Activated naive CD4-positive, alpha-beta T cell treated with anti-CD3 and anti-CD28 coated beads for 36 hours (primary cell): ENCODE data around the gene AKAIN1. TPM values are rescaled to one million over a fixed set of nuclear protein-coding genes. Genes with fewer than 3 reads are reported as not detected.

Experiments used
- CTCF ChIA-PET: fragments of 350-600 bp; sonication (Branson Sonifier 250); formaldehyde crosslinking; loops from one replicate; lab custom pipeline; 2021; ENCODE audit warnings: antibody characterized with exemption; lab: Charles Lee
- DNase-seq: peaks from one replicate; pipeline ENCODE4 v3.0.0-alpha.2; 2020
- H3K27ac Mint-ChIP-seq: one replicate; pipeline ENCODE4 v1.8.0; 2021; ENCODE audit warnings: mild to moderate bottlenecking, mixed read lengths
- H3K27me3 Mint-ChIP-seq: one replicate; pipeline ENCODE4 v1.8.0; 2021; ENCODE audit warnings: low read depth, mixed read lengths
- H3K36me3 Mint-ChIP-seq: one replicate; pipeline ENCODE4 v1.8.0; 2021; ENCODE audit warnings: low read depth, mixed read lengths
- H3K4me1 Mint-ChIP-seq: one replicate; pipeline ENCODE4 v1.8.0; 2021; ENCODE audit warnings: low read depth, mixed read lengths
- H3K4me3 Mint-ChIP-seq: one replicate; pipeline ENCODE4 v1.8.0; 2021; ENCODE audit warnings: mild to moderate bottlenecking, moderate library complexity, mixed read lengths
- H3K9me3 Mint-ChIP-seq: one replicate; pipeline ENCODE4 v1.8.0; 2021; ENCODE audit warnings: mixed read lengths
- intact Hi-C: fragments of 100-400 bp; cut with micrococcal nuclease; formaldehyde crosslinking; loops from one replicate; pipeline ENCODE4 v1.15.1; 2023
- total RNA-seq, 2 experiments: library from RNA; stranded (reverse); gene quantifications; one replicate each; pipeline ENCODE4 v1.2.3, GENCODE V29; 2021

Gene AKAIN1, protein sequence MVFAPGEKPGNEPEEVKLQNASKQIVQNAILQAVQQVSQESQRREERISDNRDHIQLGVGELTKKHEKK
- total RNA-seq = not detected

DNA sequence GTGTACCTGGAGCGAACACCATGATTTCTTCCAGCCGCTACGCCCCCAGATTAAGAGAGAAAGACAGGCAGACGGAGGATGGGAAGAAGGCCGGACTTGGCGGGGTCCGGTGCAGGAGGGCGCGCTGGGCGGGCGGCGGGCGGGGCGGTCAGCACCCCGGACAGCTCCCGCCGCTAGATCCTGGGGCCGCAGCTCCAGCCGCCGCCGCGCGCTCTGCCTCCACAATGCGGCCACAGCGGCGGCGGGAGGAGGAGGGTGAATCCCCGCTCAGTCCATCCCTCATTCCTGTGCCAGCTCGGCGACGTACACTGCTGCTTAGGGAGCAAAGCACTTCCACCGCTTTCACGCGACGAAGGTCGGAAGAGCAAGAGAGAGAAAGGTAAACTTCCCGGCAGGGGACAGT lies at the start of gene AKAIN1:
Gene AKAIN1, minus strand, starts transcription at position 226 of the 403 bp plus-strand sequence. Its CDS starts 204 bp downstream, at position 22.
- intact Hi-C loops = loop anchor here (1.0 to 2.0 kb wide), 3 partner anchors 18 to 88 kb away; no protein-coding TSS in a partner anchor
- CTCF ChIA-PET = interaction anchor here (0.9 kb wide), 1 partner anchor 103 kb away, joined by 3 read pairs; no protein-coding TSS in a partner anchor
- H3K27ac Mint-ChIP-seq = no peak within 1 kb of the TSS
- H3K4me3 Mint-ChIP-seq = peak within 1 kb of the TSS; percentile 72
- H3K36me3 Mint-ChIP-seq = no peaks in the 10 kb centered on the region
- H3K4me1 Mint-ChIP-seq = peaks cover 20% of the 10 kb centered on the region
- DNase-seq = peak; percentile 30
- H3K27me3 Mint-ChIP-seq = peaks cover 58% of the 10 kb centered on the region
- no peaks in the 10 kb centered on the region for H3K9me3 Mint-ChIP-seq

DNA sequence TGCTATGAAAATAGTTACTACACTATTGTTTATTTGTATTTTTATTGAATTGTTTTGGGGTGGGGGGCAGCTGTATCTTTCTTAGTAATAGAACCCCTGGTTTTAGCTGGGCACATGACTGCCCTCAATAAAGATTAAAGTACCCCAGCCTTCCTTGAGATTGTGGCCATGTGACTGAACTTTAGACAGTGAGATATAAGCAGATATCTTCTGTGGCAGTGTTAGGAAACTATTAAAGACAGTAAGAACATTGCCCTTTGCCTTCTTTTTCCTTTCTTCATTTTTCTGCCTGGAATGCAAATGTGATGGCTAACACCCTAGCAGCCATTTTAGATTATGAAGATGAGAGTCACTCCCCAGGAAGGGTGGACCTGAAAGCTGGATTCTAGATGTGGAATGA lies 47.9 kb upstream of the AKAIN1 start:
- no peak overlapping the region for H3K4me3 Mint-ChIP-seq
- no peak overlapping the region for H3K27ac Mint-ChIP-seq
- no peaks in the 10 kb centered on the region for H3K27me3 Mint-ChIP-seq
- H3K4me1 Mint-ChIP-seq = peaks cover 20% of the 10 kb centered on the region
- CTCF ChIA-PET = interaction anchor here (1.4 kb wide), 1 partner anchor 172 kb away, joined by 3 read pairs; no protein-coding TSS in a partner anchor
- H3K9me3 Mint-ChIP-seq = peaks cover 11% of the 10 kb centered on the region
- intact Hi-C loops = no loop called here
- peaks cover 48% of the 10 kb centered on the region for H3K36me3 Mint-ChIP-seq
- DNase-seq = no peak

DNA sequence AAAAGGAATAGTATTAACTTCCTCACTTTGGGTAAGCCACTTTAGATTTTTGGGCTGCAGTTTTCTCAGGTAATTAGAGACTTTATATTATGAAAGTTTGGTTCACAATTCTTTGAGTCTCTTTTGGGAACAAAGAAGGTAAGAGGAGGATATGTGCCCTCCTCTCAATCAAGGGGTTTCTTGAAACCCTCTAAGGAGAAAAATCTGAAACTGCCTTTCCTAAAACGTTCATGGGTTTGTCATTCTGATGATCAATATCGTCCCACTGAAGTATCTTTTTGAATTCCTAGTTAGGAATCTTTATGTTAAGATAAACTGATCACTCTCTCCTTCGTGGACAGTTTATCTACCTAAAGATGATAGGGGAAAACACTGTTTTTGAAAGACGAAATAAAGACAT lies 42.4 kb upstream of the AKAIN1 start:
- Mint-ChIP-seq H3K36me3 (peaks cover 53% of the 10 kb centered on the region), H3K4me3 (peak overlapping the region; percentile 62), H3K27me3 (no peaks in the 10 kb centered on the region), H3K9me3 (peaks cover 8% of the 10 kb centered on the region), H3K4me1 (peaks cover 41% of the 10 kb centered on the region), H3K27ac (no peak overlapping the region)
- CTCF ChIA-PET = interaction anchor here (0.6 kb wide), 1 partner anchor 33 kb away, joined by 3 read pairs; no protein-coding TSS in a partner anchor
- no peak for DNase-seq
- intact Hi-C loops = loop anchor here (5.0 kb wide), 1 partner anchor 1977 kb away; the partner anchor contains the start of gene MYL12B

DNA sequence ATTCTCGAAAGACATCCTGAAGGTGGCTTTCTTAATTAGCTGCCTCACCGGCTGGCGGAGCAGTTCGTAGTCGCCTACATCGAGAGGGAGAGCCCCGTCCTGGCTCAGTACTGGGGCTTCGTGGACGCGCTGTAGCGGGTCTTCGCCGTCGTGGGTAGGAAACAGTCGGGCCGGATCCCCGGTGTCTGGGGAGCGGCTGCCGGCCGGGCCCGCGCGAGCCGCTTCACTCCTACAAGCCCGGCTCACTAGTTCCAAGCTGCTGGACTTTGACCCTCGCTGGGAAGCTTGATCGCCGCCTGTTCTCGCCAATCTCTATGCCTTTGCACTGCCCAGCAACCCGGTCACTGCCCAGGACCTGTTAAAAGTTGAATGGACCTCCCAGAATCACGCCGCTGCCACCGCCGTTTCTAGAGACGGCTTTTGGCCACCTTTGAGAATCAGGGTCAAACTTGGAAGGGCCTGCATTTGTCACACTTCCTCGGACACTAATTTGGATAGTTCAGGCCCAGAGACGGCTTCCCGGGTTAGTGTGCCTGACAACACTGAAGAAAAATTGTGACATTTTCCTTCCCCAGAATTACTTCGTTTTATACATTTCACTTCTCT lies 41.4 kb upstream of the AKAIN1 start:
- Mint-ChIP-seq H3K27ac (peak overlapping the region; percentile 94), H3K36me3 (peaks cover 46% of the 10 kb centered on the region), H3K27me3 (no peaks in the 10 kb centered on the region), H3K4me1 (peaks cover 43% of the 10 kb centered on the region), H3K9me3 (peaks cover 3% of the 10 kb centered on the region), H3K4me3 (peak overlapping the region; percentile 80)
- CTCF ChIA-PET = interaction anchor here (0.7 to 2.3 kb wide), 7 partner anchors 8 to 214 kb away, joined by 3 to 10 read pairs (median 6); no protein-coding TSS in a partner anchor
- intact Hi-C loops = loop anchor here (1.0 to 5.0 kb wide), 2 partner anchors 23 to 1976 kb away; partner anchors contain the start of gene MYL12B
- peak; percentile 46 for DNase-seq

DNA sequence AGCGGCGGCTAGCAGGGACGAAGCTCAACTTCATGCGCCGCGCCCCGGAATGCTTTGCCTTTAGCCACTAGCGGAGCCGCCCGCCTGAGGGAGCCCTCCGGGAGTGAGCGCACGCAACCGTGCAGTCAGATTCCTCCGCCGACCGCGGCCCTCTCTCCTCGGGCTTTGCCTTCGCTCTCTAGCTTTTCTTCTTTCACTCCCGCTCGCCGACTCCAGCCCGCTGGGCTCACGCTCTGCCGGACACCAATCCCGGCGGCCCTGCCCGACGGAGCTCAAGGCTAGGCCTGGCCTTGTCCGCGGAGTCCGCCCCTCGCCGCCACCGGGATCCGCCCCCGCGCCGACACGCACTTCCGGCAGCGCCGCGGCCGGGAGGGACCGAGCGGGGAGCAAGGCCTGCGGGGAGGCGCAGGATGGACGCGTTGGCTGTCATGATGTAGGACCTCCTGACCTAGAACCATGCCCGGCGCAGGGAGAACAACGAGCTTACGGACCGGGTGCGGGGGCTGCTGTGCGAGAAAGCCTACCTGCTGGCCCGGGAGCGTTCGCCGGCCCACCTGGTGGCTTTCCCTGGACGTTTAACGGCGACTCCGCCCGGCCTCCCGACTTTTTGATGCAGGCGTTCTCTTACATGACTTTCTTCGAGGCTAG lies 40.8 kb upstream of the AKAIN1 start:
- intact Hi-C loops = loop anchor here (1.0 to 5.0 kb wide), 7 partner anchors 23 to 1976 kb away; partner anchors contain the start of genes AKAIN1 and MYL12B
- Mint-ChIP-seq H3K27me3 (no peaks in the 10 kb centered on the region), H3K9me3 (peaks cover 3% of the 10 kb centered on the region), H3K4me3 (peak overlapping the region; percentile 80), H3K36me3 (peaks cover 41% of the 10 kb centered on the region), H3K27ac (peak overlapping the region; percentile 94), H3K4me1 (peaks cover 43% of the 10 kb centered on the region)
- DNase-seq = peak; percentile 88
- CTCF ChIA-PET = interaction anchor here (0.5 to 2.3 kb wide), 11 partner anchors 8 to 735 kb away, joined by 3 to 10 read pairs (median 5); no protein-coding TSS in a partner anchor

DNA sequence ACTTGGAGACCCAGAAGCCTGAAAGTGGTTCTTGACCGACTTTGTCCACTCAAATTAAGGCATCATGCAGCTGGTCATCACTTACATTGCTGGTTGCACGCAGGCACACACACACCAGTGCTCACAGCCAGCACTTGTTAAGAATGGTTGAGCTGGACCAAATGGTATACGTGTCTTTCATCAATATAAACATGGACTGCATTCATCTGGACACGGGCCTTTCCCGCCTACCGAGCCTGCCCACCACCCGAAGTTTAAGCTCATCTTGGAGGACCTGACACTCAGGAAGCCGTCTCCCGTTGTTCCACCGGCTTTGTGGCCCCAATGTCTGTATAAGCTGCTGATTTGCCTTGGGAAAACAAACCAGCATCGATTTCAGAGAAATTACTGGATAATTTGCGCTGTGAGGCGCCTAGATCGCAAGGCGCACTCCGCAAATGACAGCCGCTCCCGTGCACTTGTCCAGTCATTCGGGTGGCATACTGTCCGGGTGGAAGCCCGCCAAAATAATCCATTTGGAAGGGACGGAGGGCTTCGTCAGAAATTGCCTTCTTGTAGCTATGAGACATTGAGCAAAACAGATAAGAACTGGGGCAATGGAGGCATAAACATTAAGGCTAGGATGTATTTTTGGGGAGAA lies 40.1 kb upstream of the AKAIN1 start:
- CTCF ChIA-PET = interaction anchor here (0.5 to 2.3 kb wide), 10 partner anchors 9 to 734 kb away, joined by 3 to 10 read pairs (median 6); no protein-coding TSS in a partner anchor
- Mint-ChIP-seq H3K9me3 (no peaks in the 10 kb centered on the region), H3K4me3 (peak overlapping the region; percentile 80), H3K27ac (peak overlapping the region; percentile 94), H3K27me3 (no peaks in the 10 kb centered on the region), H3K36me3 (peaks cover 36% of the 10 kb centered on the region), H3K4me1 (peaks cover 43% of the 10 kb centered on the region)
- no peak for DNase-seq
- intact Hi-C loops = loop anchor here (1.0 to 5.0 kb wide), 6 partner anchors 40 to 1975 kb away; partner anchors contain the start of genes AKAIN1 and MYL12B

DNA sequence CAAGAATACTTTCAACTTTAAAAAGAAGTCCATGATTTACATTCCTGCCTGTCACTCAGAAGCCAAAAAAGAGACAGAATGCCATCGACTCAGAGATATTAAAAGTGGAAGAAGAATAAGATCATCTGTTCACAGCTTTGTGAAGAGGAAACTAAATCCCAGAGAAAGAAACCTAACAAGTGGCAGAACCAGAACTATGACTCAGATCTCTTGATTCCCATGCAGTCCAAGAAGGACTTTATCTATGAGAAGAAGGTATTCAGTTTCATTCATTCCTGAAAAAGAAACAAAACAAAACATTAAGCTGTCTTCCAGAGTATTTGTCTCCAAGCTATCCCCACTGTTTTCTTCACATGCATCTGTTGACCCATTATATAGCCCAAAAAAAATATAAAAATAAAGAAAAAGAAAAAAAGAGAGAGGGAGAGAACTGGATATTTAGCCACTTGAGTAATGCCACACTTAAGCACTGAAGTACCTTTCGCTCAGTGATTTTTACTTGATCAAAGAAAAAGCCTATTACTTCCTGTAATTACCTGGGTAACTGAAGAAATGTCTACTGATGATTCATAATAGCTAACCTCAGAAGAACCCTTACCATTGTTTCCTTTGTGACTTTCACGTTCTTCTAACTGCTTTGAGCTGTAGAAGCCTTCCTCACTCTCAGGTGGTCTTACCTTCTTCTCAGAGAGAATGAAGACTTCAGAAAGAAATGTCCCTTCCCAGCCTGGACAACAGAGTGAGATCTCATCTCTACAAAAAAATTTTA lies 17.7 kb upstream of the AKAIN1 start:
- H3K4me1 Mint-ChIP-seq = peaks cover 20% of the 10 kb centered on the region
- CTCF ChIA-PET = interaction anchor here (1.3 to 2.0 kb wide), 2 partner anchors 23 to 142 kb away, joined by 3 to 5 read pairs; no protein-coding TSS in a partner anchor
- DNase-seq = no peak
- H3K27me3 Mint-ChIP-seq = no peaks in the 10 kb centered on the region
- no peaks in the 10 kb centered on the region for H3K36me3 Mint-ChIP-seq
- no peak overlapping the region for H3K4me3 Mint-ChIP-seq
- intact Hi-C loops = loop anchor here (1.0 to 2.0 kb wide), 4 partner anchors 18 to 82 kb away; partner anchors contain the start of gene AKAIN1
- H3K27ac Mint-ChIP-seq = peak overlapping the region; percentile 10
- no peaks in the 10 kb centered on the region for H3K9me3 Mint-ChIP-seq

DNA sequence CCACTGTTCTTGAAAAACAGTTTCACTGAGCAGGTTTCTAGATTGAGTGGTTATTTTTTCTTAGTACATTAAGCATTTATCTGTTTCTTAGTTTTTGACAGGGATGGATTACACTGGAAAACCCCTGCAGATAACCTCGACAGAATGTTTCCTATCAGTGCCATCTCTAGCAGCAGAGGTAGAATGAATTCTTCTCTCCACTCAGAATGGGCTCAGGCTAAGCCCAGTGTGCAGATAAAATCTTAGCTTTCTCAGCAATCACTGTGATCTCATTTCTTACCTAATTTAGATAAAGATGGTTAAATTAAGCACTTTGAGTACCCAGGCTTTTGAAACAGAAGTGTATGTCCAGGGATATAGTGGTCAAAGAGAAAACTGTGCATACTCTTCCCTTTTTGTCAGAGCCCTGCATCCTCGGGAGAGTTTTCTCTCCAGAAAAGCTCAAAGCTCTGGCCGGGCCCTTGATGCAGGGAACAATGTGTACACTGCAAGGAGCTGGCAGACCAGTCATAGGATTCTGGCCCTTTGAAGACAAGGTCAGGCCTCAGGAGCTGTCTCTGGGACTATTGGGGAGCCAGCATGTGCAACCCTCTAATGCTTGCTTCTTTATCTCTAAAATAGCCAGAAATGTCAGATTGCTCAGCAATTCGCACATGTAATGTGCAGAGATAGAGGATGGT lies 10.6 kb upstream of the AKAIN1 start:
- CTCF ChIA-PET = interaction anchor here (0.6 kb wide), 1 partner anchor 20 kb away, joined by 3 read pairs; no protein-coding TSS in a partner anchor
- H3K9me3 Mint-ChIP-seq = no peaks in the 10 kb centered on the region
- no peak for DNase-seq
- peaks cover 2% of the 10 kb centered on the region for H3K4me1 Mint-ChIP-seq
- no peak overlapping the region for H3K4me3 Mint-ChIP-seq
- H3K27ac Mint-ChIP-seq = no peak overlapping the region
- intact Hi-C loops = no loop called here
- no peaks in the 10 kb centered on the region for H3K36me3 Mint-ChIP-seq
- no peaks in the 10 kb centered on the region for H3K27me3 Mint-ChIP-seq

DNA sequence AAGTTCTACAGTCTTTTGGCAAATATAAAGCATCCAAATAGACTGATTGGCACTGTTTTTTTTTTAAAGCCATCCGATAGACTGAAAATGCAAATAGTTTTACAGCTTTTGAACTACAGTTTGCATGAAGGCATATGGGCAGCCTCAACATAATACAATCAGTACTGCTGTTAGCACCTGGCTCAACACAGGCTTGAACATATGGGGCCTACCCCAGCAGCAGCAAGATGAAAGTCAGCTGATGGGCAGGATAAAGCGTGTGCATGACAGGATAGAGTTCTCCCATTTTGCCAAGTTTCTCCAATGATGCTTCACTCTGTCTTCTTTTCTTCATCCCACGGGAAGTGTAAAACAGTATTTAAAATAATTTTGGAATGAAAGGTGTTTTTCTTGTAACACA lies 1.3 kb upstream of the AKAIN1 start:
- Mint-ChIP-seq H3K9me3 (no peaks in the 10 kb centered on the region), H3K36me3 (no peaks in the 10 kb centered on the region), H3K27me3 (peaks cover 58% of the 10 kb centered on the region), H3K4me1 (peaks cover 20% of the 10 kb centered on the region), H3K27ac (no peak overlapping the region), H3K4me3 (no peak overlapping the region)
- CTCF ChIA-PET = no interaction called here
- DNase-seq = no peak
- intact Hi-C loops = no loop called here

DNA sequence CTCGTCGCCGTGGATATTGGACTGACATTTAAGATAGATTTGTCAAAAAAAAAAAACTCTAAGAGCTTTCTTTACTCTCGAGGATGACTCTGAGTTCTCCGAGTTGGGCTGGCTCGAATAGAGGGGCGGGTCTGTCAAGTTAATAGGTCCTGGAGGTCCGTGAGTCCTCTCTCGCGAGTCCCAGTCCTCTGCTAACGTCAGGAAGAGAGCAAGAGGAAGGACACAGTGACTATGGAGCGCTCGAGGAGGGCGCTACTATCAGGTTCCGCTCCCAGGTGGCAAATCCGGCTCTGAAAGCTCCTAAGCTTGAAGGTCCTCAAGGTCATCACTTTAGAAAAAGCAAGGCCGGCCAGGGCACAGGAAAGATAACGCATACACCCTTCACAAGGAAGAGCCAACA lies 404 bp upstream of the AKAIN1 start:
- CTCF ChIA-PET = interaction anchor here (0.9 kb wide), 1 partner anchor 104 kb away, joined by 3 read pairs; no protein-coding TSS in a partner anchor
- Mint-ChIP-seq H3K4me1 (peaks cover 20% of the 10 kb centered on the region), H3K27me3 (peaks cover 58% of the 10 kb centered on the region), H3K9me3 (no peaks in the 10 kb centered on the region), H3K36me3 (no peaks in the 10 kb centered on the region), H3K27ac (no peak overlapping the region), H3K4me3 (peak overlapping the region; percentile 72)
- no peak for DNase-seq
- intact Hi-C loops = loop anchor here (1.0 to 2.0 kb wide), 3 partner anchors 17 to 89 kb away; no protein-coding TSS in a partner anchor
